Activated naive CD8-positive, alpha-beta T cell treated with anti-CD3 and anti-CD28 coated beads for 36 hours (primary cell): Measurements from ENCODE around the gene GDA. TPM values are rescaled to one million over a fixed set of nuclear protein-coding genes. Genes with fewer than 3 reads are reported as not detected.
"Not testable (repeated sequence)": the region's sequence is repeated elsewhere in the genome, so short reads cannot be mapped to it uniquely, and the experiment has no call there.

Experiments
- DNase-seq: peaks from one replicate; pipeline ENCODE4 v3.0.0; 2021
- H3K27ac Mint-ChIP-seq: one replicate; pipeline ENCODE4 v1.8.0; 2022; ENCODE audit warnings: mild to moderate bottlenecking, moderate library complexity, mixed read lengths
- H3K27me3 Mint-ChIP-seq: one replicate; pipeline ENCODE4 v1.8.0; 2022; ENCODE audit warnings: mild to moderate bottlenecking, mixed read lengths
- H3K36me3 Mint-ChIP-seq: one replicate; pipeline ENCODE4 v1.8.0; 2021; ENCODE audit warnings: mild to moderate bottlenecking, mixed read lengths
- H3K4me1 Mint-ChIP-seq: one replicate; pipeline ENCODE4 v1.8.0; 2021; ENCODE audit warnings: mixed read lengths
- H3K4me3 Mint-ChIP-seq: one replicate; pipeline ENCODE4 v1.8.0; 2022; ENCODE audit warnings: mild to moderate bottlenecking, moderate library complexity, mixed read lengths
- H3K9me3 Mint-ChIP-seq: one replicate; pipeline ENCODE4 v1.8.0; 2022; ENCODE audit warnings: mixed read lengths
- total RNA-seq, 2 experiments: library from RNA; stranded (reverse); gene quantifications; one replicate each; pipeline ENCODE4 v1.2.3, GENCODE V29; 2021

Gene GDA
- total RNA-seq, 2 experiments from 2014 or later = not detected

- H3K4me1 Mint-ChIP-seq, H3K27me3 Mint-ChIP-seq, H3K36me3 Mint-ChIP-seq, H3K9me3 Mint-ChIP-seq, H3K4me3 Mint-ChIP-seq, DNase-seq, H3K27ac Mint-ChIP-seq: not testable (repeated sequence)
Observed at GRCh38 chr9:72270359-72270758, 121.1 kb downstream of the GDA start.

DNA sequence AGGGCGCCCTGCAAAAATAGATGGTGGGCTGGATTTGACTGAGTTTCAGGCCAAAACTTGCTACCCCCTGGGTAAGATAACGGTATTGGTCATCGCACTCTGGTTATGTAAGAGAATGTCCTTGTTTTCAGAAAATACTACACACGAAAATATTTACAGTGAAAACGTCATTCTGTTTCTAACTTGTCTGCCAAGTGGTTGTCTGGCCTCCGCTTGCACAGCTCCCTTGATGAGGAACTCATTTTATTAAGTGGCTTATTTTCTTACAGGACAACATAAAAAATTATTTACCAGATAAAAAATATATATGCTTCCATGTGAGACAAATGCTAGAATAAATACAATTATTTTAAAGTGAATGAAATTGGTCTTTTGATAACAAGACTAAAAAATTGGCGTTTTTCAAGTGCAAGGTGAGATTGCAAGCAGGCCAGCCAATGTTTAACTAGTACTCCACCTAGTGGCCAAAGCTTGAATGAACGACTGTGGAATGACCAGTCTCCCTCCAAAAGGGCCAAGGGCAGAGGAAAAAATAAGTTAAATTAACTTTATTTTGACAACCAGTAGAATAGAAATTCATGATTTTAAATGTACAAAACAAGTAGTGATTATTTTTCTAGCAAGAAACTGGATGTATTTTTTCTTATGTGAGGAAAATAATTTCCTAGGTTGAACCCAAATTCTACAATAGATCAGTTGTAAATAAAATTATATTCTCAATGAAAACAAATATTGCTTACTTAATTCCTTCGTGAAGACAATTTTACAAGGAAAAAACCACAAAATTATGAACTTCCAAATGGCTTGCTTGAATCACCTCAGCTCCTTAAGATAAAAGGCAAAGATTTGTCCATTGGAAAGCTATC, 122.6 kb downstream of the GDA start:
- Mint-ChIP-seq H3K27me3 (no peaks in the 10 kb centered on the region), H3K4me3 (no peak overlapping the region), H3K9me3 (no peaks in the 10 kb centered on the region), H3K4me1 (peaks cover 3% of the 10 kb centered on the region), H3K27ac (no peak overlapping the region), H3K36me3 (no peaks in the 10 kb centered on the region)
- DNase-seq = peak; percentile 18

DNA sequence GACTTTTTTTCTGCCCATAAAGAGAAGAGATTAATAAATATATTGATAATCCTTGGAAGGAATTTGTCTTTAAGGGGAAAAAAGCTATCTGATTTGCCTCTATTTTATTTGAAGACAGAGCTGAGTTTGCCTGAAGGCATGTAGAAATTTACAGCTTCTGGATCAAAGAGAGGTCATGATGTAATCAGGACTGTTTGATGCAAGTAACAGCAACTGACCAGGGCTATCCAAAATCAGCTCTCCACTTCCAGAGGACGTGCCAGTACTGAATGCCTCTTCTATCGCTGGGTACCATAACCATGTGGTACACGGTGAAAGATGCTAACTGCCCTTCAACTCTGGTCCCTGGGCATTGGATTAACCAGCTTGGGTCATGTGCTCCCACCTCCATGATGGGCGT, 125.2 kb downstream of the GDA start:
- Mint-ChIP-seq H3K36me3 (no peaks in the 10 kb centered on the region), H3K27me3 (peaks cover under 1% of the 10 kb centered on the region), H3K27ac (no peak overlapping the region), H3K4me3 (no peak overlapping the region), H3K4me1 (no peaks in the 10 kb centered on the region), H3K9me3 (no peaks in the 10 kb centered on the region)
- no peak for DNase-seq

DNA sequence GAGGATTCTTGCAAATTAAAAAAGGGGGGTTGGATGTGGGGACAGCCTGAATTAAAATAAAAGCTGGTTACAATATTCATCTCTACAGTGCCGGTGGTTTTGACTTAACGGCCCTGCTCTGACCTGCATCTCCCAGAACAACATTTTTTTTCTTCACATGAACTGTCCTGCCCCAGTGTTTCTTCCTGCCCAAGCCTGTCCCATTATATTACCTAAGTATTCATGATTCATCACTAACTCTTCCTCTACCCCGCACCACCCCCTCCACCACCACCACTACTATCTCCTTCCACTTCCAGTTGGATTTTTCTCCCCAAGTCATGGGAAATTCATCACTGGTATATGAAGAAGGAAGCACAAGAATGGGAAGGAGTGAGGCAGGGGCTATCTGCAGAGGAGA, 125.7 kb downstream of the GDA start:
- no peaks in the 10 kb centered on the region for H3K9me3 Mint-ChIP-seq
- H3K27me3 Mint-ChIP-seq = peaks cover 3% of the 10 kb centered on the region
- DNase-seq = no peak
- no peaks in the 10 kb centered on the region for H3K4me1 Mint-ChIP-seq
- no peak overlapping the region for H3K4me3 Mint-ChIP-seq
- no peaks in the 10 kb centered on the region for H3K36me3 Mint-ChIP-seq
- H3K27ac Mint-ChIP-seq = no peak overlapping the region

DNA sequence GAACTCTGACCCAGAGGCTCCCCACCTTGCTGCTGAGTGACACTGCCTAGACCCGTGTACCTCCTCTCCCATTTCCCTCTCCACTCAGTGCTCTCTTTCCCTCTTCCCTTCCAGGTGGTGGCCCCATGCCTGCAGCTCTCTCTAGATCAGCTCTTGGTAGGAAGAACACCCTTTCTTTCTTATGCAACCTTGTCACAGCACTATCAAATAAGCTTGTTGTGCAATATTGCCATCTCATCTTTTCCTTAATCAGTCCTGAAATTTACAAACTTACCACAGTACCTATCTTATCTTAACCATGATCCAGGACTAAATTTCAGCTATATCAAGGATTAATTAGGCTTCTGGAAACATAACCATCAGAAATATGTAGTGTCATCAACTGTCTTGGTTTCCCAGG, 127.2 kb downstream of the GDA start:
- H3K27me3 Mint-ChIP-seq = peaks cover 3% of the 10 kb centered on the region
- H3K27ac Mint-ChIP-seq = no peak overlapping the region
- H3K36me3 Mint-ChIP-seq = no peaks in the 10 kb centered on the region
- H3K4me1 Mint-ChIP-seq = no peaks in the 10 kb centered on the region
- no peaks in the 10 kb centered on the region for H3K9me3 Mint-ChIP-seq
- DNase-seq = no peak
- no peak overlapping the region for H3K4me3 Mint-ChIP-seq

DNA sequence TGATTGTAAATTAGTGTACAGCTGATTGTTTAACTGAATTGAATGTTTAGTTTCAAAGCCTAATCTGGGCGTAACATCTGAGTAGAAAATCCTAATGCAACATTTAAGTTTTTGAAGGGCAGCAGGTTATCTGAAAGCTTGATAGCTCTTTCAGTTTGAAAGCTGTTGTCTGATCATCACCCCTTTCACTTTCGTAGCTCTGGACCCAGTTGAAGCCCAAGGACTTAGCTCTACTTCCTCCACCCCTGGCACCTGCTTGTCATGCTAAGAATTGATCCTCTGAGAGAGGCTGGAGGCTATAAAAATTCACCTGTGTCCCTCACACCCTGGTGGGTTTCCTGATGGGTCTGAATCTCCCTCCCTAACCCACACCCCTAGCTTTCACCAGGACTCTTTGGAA, 129.7 kb downstream of the GDA start:
- no peak overlapping the region for H3K27ac Mint-ChIP-seq
- no peak overlapping the region for H3K4me3 Mint-ChIP-seq
- H3K4me1 Mint-ChIP-seq = no peaks in the 10 kb centered on the region
- peaks cover 3% of the 10 kb centered on the region for H3K27me3 Mint-ChIP-seq
- DNase-seq = no peak
- H3K9me3 Mint-ChIP-seq = no peaks in the 10 kb centered on the region
- H3K36me3 Mint-ChIP-seq = no peaks in the 10 kb centered on the region

- Mint-ChIP-seq H3K4me1 (no peaks in the 10 kb centered on the region), H3K27ac (no peak overlapping the region), H3K36me3 (no peaks in the 10 kb centered on the region), H3K27me3 (peaks cover 3% of the 10 kb centered on the region), H3K9me3 (no peaks in the 10 kb centered on the region), H3K4me3 (no peak overlapping the region)
- peak; percentile 61 for DNase-seq
Observed at GRCh38 chr9:72280913-72281500, 131.8 kb downstream of the GDA start.

DNA sequence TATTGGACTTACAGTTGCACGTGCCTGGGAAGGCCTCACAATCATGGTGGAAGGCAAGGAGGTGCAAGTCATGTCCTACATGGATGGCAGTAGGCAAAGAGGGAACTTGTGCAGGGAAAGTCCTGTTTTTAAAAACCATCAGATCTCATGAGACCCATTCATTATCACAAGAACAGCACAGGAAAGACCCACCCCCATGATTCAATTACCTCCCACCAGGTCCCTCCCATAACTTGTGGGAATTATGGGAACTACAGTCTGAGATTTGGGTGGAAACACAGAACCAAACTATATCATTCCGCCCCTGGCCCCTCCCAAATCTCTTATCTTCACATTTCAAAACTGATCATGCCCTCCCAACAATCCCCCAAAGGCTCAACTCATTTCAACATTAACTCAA, 140.2 kb downstream of the GDA start:
- H3K27ac Mint-ChIP-seq = no peak overlapping the region
- peaks cover 7% of the 10 kb centered on the region for H3K27me3 Mint-ChIP-seq
- no peak overlapping the region for H3K4me3 Mint-ChIP-seq
- no peaks in the 10 kb centered on the region for H3K36me3 Mint-ChIP-seq
- H3K4me1 Mint-ChIP-seq = peaks cover 2% of the 10 kb centered on the region
- no peak for DNase-seq
- no peaks in the 10 kb centered on the region for H3K9me3 Mint-ChIP-seq

- H3K4me3 Mint-ChIP-seq = no peak overlapping the region
- DNase-seq = no peak
Observed at GRCh38 chr9:72290311-72290710, 141.1 kb downstream of the GDA start.

GRCh38 chr9:72291576-72291975, 142.3 kb downstream of the GDA start:
- not testable (repeated sequence) for H3K27ac Mint-ChIP-seq, DNase-seq, H3K27me3 Mint-ChIP-seq, H3K4me1 Mint-ChIP-seq, H3K9me3 Mint-ChIP-seq, H3K4me3 Mint-ChIP-seq, H3K36me3 Mint-ChIP-seq

More at GRCh38 chr9:72290311-72290710, 141.1 kb downstream of the GDA start:
- H3K4me1 Mint-ChIP-seq = peaks cover 2% of the 10 kb centered on the region
- H3K27ac Mint-ChIP-seq = no peak overlapping the region
- H3K27me3 Mint-ChIP-seq = peaks cover 7% of the 10 kb centered on the region
- H3K36me3 Mint-ChIP-seq = no peaks in the 10 kb centered on the region
- H3K9me3 Mint-ChIP-seq = no peaks in the 10 kb centered on the region

GRCh38 chr9:72292256-72292682, 143.0 kb downstream of the GDA start:
- H3K4me1 Mint-ChIP-seq = peaks cover 2% of the 10 kb centered on the region
- H3K27ac Mint-ChIP-seq = no peak overlapping the region
- no peak overlapping the region for H3K4me3 Mint-ChIP-seq
- peaks cover 7% of the 10 kb centered on the region for H3K27me3 Mint-ChIP-seq
- DNase-seq = no peak
- H3K9me3 Mint-ChIP-seq = no peaks in the 10 kb centered on the region
- H3K36me3 Mint-ChIP-seq = no peaks in the 10 kb centered on the region

- H3K36me3 Mint-ChIP-seq = no peaks in the 10 kb centered on the region
- no peak overlapping the region for H3K4me3 Mint-ChIP-seq
- peaks cover 2% of the 10 kb centered on the region for H3K4me1 Mint-ChIP-seq
- H3K27ac Mint-ChIP-seq = no peak overlapping the region
- peaks cover 7% of the 10 kb centered on the region for H3K27me3 Mint-ChIP-seq
- H3K9me3 Mint-ChIP-seq = no peaks in the 10 kb centered on the region
- no peak for DNase-seq
Observed at GRCh38 chr9:72292874-72293607, 143.8 kb downstream of the GDA start.

- no peak for DNase-seq
- Mint-ChIP-seq H3K27me3 (peaks cover 7% of the 10 kb centered on the region), H3K4me1 (peaks cover 2% of the 10 kb centered on the region), H3K4me3 (no peak overlapping the region), H3K9me3 (no peaks in the 10 kb centered on the region), H3K36me3 (no peaks in the 10 kb centered on the region), H3K27ac (no peak overlapping the region)
Observed at GRCh38 chr9:72294936-72295335, 145.7 kb downstream of the GDA start.

GRCh38 chr9:72297516-72297915, 148.3 kb downstream of the GDA start:
- Mint-ChIP-seq H3K27me3 (no peaks in the 10 kb centered on the region), H3K36me3 (no peaks in the 10 kb centered on the region), H3K27ac (no peak overlapping the region), H3K4me3 (no peak overlapping the region), H3K9me3 (no peaks in the 10 kb centered on the region), H3K4me1 (peaks cover 11% of the 10 kb centered on the region)
- no peak for DNase-seq

GRCh38 chr9:72299017-72299603, 149.9 kb downstream of the GDA start:
- DNase-seq = no peak

More at GRCh38 chr9:72299017-72299603, 149.9 kb downstream of the GDA start:
- H3K27ac Mint-ChIP-seq = no peak overlapping the region
- no peak overlapping the region for H3K4me3 Mint-ChIP-seq
- peaks cover 11% of the 10 kb centered on the region for H3K4me1 Mint-ChIP-seq
- H3K9me3 Mint-ChIP-seq = no peaks in the 10 kb centered on the region
- no peaks in the 10 kb centered on the region for H3K27me3 Mint-ChIP-seq
- H3K36me3 Mint-ChIP-seq = no peaks in the 10 kb centered on the region
